ENCODE data around the gene PALLD. TPM values are rescaled to one million over a fixed set of nuclear protein-coding genes. Genes with fewer than 3 reads are reported as not detected.
A peak's percentile ranks its signal among the peaks of the same experiment; 100 is the strongest.

Gene PALLD
- polyA plus RNA-seq, 3 donors: 6.1 to 11.8 (median 9.9) TPM

GRCh38 chr4:168461821-168462220 lies 35.0 kb upstream of the PALLD start:
- no peak overlapping the region for H3K4me3 Mint-ChIP-seq
- Histone ChIP-seq H4K20me1 (ENCODE audit: insufficient read depth, low read length) (no peaks in the 10 kb centered on the region), H3K4me1 (ENCODE audit: control insufficient read depth in 1 of 2, insufficient read depth in 2 of 2, low read length in 2 of 2) (no peaks in the 10 kb centered on the region), H3K4me3 (replicated peaks in 1 of 3; ENCODE audit: low read depth in 2 of 3, low read length in 3 of 3) (no peak overlapping the region), H3K36me3 (replicated peaks in 1 of 2; ENCODE audit: control insufficient read depth in 1 of 2, insufficient read depth in 2 of 2, low read length in 2 of 2) (peaks cover 36 to 78% of the 10 kb centered on the region in 2 donors), H3K9me3 (replicated peaks in 1 of 2; ENCODE audit: control insufficient read depth in 1 of 2, insufficient read depth in 1 of 2, low read length in 2 of 2) (no peaks in the 10 kb centered on the region), H2AFZ (ENCODE audit: insufficient read depth, low read depth, low read length, poor library complexity, severe bottlenecking) (no peak overlapping the region), H3K27me3 (ENCODE audit: control insufficient read depth in 2 of 2, insufficient read depth in 2 of 2, low read length in 2 of 2) (no peaks in the 10 kb centered on the region), H3K27ac (ENCODE audit: low read depth in 1 of 2, low read length in 2 of 2) (no peak overlapping the region), H3K9ac (ENCODE audit: insufficient read depth, low read length, poor library complexity, severe bottlenecking) (no peak overlapping the region), H3K79me2 (ENCODE audit: insufficient read depth, low read length) (no peaks in the 10 kb centered on the region), H3K4me2 (replicated peaks; ENCODE audit: extremely low read depth, low read length, poor library complexity, severe bottlenecking) (no peak overlapping the region)
- H3K4me1 Mint-ChIP-seq: no peaks in the 10 kb centered on the region
- TF ChIP-seq CTCF (IDR thresholded peaks at IDR 0.05): no peak
- intact Hi-C loops (cut with micrococcal nuclease): no loop called here
- H3K36me3 Mint-ChIP-seq: peaks cover 65 to 69% of the 10 kb centered on the region in 2 donors
- no CpG with 5 or more reads among the region's 4 CpGs for WGBS (ENCODE audit: insufficient coverage)
- no peak for DNase-seq
- no peak overlapping the region for H3K27ac Mint-ChIP-seq
- H3K27me3 Mint-ChIP-seq (ENCODE audit: low read depth in 3 of 3): no peaks in the 10 kb centered on the region
- peaks cover 0 to 3% (median 0%) of the 10 kb centered on the region in 7 donors for H3K9me3 Mint-ChIP-seq

GRCh38 chr4:168472920-168473319 lies 23.9 kb upstream of the PALLD start:
- Histone ChIP-seq H3K4me2 (replicated peaks; ENCODE audit: extremely low read depth, low read length, poor library complexity, severe bottlenecking) (no peak overlapping the region), H3K9ac (ENCODE audit: insufficient read depth, low read length, poor library complexity, severe bottlenecking) (no peak overlapping the region), H3K4me1 (ENCODE audit: control insufficient read depth in 1 of 2, insufficient read depth in 2 of 2, low read length in 2 of 2) (peaks cover 17 to 27% of the 10 kb centered on the region in 2 donors), H4K20me1 (ENCODE audit: insufficient read depth, low read length) (peaks cover 14% of the 10 kb centered on the region), H3K79me2 (ENCODE audit: insufficient read depth, low read length) (peaks cover 48% of the 10 kb centered on the region), H2AFZ (ENCODE audit: insufficient read depth, low read depth, low read length, poor library complexity, severe bottlenecking) (no peak overlapping the region), H3K27me3 (ENCODE audit: control insufficient read depth in 2 of 2, insufficient read depth in 2 of 2, low read length in 2 of 2) (no peaks in the 10 kb centered on the region), H3K27ac (ENCODE audit: low read depth in 1 of 2, low read length in 2 of 2) (no peak overlapping the region), H3K36me3 (replicated peaks in 1 of 2; ENCODE audit: control insufficient read depth in 1 of 2, insufficient read depth in 2 of 2, low read length in 2 of 2) (peaks cover 52 to 58% of the 10 kb centered on the region in 2 donors), H3K9me3 (replicated peaks in 1 of 2; ENCODE audit: control insufficient read depth in 1 of 2, insufficient read depth in 1 of 2, low read length in 2 of 2) (no peaks in the 10 kb centered on the region), H3K4me3 (replicated peaks in 1 of 3; ENCODE audit: low read depth in 2 of 3, low read length in 3 of 3) (no peak overlapping the region)
- peaks cover 39% of the 10 kb centered on the region for H3K4me1 Mint-ChIP-seq
- no peak for DNase-seq
- no peaks in the 10 kb centered on the region for H3K27me3 Mint-ChIP-seq (ENCODE audit: low read depth in 3 of 3)
- H3K27ac Mint-ChIP-seq: peak overlapping the region in 4 of 7 donors; percentile 13 to 82 (median 36)
- H3K4me3 Mint-ChIP-seq: no peak overlapping the region
- peaks cover 62 to 64% of the 10 kb centered on the region in 2 donors for H3K36me3 Mint-ChIP-seq
- intact Hi-C loops (cut with micrococcal nuclease): no loop called here
- H3K9me3 Mint-ChIP-seq: peaks cover 0 to 4% (median 0%) of the 10 kb centered on the region in 7 donors
- no peak for TF ChIP-seq CTCF (IDR thresholded peaks at IDR 0.05)
- 95% methylated on average over 2 of the region's 2 CpGs for WGBS (ENCODE audit: insufficient coverage)

Data from CD14-positive monocyte (primary cell).